HG03460 (cell line): ENCODE measurements around the gene FCAMR.

ENCODE experiments used
- ATAC-seq: cut with Tn5 transposase; IDR thresholded peaks from one replicate; pipeline ENCODE4 v1.9.1; 2021; ENCODE audit not compliant: unreplicated experiment

FCAMR gene

DNA sequence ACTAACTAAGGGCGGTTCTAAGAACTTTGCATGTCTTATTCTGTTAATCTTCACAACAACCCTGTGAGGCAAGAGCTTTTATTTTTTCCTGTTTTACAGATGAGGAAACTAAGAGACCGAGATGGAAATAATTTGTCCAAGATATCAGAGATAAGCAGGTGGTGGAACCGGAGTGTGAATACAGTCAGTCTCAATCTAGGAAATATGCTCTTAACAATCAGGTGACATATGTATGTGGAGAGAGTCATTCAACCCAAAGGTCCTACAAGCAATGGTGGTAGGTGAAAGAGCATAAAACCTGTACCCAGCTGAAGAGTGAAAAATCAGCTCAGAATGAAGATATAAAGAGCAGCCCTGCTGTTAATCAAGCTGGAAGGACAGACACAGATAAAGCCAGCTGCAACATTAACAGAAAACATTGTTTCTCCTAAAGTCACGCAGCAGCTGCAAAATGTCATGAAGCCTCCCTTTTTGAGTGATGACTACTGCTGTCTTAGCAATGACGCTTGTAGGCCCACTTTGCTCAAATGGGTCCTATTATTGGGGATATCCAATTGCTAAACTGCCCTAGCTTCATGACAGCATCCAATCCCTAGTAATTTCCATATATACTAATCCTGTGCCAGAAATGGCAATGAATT is 30.5 kb upstream of the FCAMR start:
- ATAC-seq, result no peak

DNA sequence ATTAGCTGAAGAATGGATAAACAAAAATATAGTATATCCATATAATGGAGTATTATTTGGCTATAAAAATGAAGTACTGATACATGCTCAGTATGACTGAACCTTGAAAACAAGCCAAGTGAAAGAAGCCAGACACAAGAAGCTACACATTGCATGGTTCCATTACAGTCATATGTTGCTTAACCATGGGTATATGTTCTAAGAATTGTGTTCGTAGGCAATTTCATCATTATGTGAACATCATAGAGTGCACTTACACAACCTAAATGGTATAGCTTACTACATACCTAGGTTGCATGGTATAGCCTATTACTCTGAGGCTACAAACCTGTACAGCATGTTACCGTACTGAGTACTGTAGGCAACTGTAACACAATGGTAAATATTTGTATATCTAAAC is 28.6 kb upstream of the FCAMR start:
- no peak for ATAC-seq

DNA sequence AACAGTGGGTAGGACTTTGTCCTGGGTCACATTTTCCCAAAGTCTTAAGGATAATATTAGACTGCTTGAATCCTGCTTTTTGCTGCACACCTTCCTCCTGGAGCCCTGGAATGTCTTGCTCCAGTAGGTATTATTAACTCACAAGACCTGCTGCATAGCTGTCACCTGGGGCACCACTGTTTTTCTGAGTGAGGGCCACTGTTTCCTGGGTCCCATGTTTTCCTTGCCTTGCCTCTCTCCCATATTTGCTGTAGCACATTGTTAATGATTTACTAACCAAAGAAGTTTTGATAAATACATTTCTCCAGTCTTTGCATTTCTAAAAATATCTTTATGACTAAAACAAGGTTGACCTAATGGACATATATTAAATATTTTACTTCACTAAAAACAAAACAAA is 22.5 kb upstream of the FCAMR start:
- ATAC-seq, result no peak

DNA sequence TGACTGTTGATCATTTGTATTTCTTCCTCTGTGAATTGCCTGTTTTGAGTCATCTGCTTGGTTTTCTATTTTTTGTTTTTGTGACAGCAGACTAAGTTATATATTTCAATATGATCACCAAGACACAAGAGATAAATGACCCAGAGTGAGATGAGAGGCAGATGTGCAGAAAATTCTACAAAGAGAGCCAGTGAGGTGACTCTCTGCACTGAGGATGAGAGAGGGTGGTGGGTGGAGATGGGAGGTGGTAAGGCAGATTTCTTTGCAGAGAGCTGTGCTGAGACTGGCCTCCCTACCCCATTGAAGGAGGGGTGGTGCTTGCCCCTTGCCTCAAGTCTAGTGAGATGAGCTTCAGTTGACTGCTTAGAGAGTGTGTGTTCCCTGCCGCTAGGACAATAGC is 17.6 kb upstream of the FCAMR start:
- ATAC-seq, result no peak

DNA sequence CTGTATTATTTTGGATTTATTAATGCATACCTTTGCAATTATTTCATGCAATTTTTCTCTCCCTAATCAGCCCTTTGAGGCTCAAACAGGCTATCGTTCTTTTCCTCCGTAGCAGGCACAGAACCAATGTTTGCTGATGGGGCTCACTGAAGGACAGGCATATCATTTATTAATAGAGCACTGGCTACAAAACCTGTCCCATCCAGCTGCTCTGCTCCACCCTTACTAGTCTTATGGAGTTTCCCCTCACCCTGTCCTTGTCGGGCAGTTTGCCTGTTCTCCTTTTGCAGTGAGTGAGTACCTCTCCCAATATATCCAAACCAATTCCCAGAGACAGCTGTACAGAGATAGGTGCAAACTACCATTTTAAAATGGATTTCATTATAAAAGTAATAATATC is 16.6 kb upstream of the FCAMR start:
- ATAC-seq, result no peak

DNA sequence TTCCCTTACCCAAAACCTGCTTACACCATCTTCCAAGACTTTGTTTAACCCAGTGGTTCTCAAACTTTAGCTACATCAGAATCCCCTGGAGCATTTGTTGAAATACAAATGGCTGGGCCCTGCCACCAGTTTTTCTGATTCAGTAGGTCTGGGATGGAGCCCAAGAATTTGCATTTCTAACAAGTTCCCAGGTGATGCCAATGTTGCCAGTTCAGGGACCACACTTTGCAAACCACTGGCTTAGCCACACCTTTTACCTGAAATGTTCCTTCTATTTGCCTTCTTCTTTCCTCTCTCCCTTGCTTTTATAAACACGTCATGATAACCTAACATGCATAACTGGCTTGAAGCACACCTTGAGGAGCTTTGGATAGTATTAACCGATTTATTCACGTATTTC is 16.1 kb upstream of the FCAMR start:
- no peak for ATAC-seq

DNA sequence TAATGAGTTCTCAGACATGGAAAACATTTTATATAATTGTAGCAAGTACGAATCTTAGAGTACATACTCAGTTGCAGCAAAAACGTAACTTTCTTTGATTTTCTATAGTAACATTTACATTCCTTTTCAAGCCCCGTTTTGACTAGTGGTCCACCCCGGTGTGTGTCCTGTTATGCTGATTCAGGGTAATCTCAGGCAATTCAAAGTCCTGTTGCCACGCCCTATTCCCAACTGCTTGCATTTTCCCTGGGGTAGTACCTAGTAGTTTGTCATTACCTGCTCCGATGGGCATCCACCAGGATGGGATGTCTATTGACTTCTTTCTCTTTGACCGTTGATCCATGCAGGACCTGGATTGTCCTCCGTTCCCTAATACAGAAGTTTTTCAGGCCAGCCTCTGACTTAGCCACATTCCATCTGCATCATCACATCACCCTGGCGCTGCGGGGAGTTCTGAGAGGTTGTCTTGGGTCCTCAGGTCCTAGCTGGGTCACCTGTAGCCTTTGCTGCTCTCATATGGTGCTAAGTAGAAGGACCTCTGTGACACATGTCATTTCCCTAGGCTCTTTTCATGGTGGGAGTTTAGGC is 15.0 kb upstream of the FCAMR start:
- no peak for ATAC-seq

DNA sequence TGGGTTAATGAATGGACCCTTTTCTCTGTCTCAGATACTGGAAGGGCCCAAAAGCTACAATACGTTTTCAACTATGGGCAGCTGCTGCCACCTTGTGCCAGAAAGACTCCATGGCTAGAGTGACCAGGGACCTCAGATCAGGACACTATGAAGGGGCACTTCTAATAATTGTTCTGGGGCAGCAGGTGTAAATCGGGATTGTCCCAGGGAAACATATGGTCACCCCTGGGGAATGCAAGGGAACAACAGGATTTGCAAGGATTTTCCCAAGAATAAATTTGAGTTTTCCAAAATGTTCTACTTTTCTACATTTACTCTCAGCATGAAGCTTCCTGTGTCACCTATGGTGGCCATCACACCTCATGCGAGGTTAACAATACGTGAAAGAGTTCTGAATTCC is 12.0 kb upstream of the FCAMR start:
- ATAC-seq, result peak; percentile 67

DNA sequence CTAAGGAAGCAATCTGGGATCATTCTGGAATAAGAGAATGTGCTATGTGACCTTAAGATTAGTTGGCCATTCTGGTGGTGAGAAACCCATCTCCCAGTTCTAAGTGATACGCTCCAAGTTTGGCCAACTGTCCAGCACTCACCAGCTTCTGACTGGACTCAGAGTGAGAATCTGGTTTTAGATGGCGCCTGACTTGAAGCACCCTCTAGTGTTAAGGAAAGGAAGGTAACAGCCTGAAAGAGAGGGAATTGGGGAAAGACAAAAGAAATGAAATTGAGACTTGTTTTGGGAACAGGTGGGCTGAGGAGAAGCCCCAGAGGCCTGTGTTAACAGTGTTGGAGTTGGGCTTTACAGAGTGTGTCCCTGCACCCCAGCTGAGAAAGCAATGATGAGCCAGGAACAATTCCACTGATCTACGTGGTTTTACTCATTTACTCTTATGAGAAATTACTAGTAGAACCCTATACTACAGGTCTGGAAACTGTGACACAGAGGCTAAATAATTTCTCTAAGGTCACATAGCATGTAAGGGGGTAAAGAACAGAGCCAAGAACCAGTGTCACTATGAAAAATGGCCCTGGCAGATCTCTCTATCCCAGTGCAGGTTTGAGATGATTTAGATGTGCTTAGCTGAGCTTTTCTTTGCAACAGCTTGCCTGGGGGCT is 9.3 kb upstream of the FCAMR start:
- no peak for ATAC-seq

DNA sequence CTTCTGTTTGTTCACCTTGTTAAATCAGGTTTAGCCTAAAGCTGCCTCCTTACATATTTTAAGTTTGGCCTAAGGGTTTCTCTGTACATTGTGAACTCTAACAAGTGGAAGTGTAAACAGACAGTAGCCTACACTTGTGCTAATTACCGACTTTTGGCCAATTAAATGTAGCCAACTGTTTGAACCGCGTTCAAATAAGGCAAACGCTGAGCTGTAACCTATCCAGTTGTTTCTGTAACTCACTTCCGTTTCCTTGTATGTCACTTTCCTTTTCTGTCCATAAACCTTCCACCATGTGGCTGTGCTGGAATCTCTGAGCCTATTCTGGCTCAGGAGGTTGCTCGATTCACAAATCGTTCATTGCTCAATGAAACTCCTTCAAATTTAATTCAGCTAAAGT is 8.0 kb upstream of the FCAMR start:
- ATAC-seq, result no peak

DNA sequence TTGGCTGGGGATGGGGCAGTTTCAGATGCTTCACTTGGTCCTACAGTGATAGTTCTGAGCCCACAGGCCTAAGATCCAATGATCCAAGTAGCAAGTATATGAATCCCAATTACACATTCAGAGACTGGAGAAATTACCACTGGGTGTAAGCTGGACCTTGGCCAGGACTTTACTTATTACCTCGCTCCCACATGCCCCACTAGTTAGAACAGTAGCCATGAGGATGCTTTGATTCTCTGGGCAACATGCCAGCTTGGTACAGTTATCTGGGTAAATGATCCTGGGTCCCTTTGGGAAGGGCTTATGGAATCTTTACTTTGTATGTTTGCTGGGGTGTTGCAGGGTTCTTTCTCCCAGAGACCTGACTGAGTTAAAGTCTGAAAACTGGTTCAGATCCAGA is 5.0 kb upstream of the FCAMR start:
- no peak for ATAC-seq

DNA sequence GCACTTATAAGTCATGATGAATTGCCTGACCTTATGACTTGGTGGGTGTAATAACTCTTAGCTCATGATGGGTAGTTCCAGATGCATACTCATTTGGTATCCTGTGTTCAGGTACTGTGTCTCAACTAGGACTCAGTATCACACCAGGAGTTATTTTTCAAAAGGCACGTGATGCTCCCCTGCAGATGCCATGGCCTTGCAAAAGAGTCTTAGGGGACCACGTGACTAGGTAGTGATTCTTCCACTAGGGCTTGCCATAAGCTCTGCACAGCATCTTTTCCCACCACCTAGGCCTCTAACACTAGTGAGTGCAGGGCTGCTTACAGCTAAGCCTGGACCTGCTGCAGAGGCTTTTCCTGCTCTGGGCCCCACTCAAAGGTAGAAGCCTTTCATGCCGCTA is 3.9 kb upstream of the FCAMR start:
- ATAC-seq, result no peak

DNA sequence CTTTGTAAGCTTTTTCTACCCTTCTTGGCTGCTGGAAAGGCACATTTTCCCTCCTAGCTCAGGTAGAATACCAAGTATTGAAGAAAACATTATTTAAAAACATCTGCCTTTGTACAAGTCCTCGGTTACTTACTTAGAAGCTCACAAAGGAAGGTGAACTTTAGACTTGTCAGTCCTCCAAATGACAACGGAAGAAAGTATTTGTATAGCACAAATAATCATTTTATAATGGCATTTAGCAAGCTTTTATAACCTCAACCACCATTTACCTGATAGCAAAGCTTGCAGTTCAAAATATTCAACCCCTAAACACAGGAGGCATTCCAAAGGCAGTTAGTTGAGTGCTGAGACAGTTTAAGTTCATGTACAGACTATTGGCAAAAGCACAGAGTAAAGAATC is 2.5 kb upstream of the FCAMR start:
- ATAC-seq, result no peak

DNA sequence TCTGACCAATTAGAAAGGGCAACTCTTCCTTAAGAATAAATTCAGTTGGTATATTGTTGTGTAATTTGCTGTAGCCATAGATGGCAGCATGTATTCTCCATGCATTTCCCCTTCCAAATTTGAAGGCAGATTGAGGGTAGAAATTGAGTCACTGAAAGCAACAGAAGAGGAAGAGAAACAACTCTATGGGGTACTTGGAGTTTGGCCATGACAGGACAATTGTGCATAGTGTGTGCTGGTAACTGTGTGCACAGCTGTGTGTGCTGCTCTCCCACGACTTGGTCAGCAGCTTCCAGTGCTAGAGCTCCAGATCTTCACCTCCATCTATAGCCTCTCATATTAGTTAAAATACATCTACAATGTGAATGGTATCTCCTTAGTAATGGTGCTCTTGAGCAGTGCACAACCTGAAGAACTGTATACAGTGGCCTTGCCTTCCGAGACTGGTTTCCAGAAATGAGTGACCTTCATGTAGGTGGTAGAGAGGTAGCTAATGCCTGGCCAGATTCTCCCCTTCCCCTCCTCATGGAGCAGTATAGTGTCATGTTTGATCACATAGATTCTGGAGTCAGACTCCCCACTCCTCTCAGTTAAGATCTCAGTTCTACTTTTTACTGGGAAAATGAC is 882 bp upstream of the FCAMR start:
- ATAC-seq, result peak; percentile 56

DNA sequence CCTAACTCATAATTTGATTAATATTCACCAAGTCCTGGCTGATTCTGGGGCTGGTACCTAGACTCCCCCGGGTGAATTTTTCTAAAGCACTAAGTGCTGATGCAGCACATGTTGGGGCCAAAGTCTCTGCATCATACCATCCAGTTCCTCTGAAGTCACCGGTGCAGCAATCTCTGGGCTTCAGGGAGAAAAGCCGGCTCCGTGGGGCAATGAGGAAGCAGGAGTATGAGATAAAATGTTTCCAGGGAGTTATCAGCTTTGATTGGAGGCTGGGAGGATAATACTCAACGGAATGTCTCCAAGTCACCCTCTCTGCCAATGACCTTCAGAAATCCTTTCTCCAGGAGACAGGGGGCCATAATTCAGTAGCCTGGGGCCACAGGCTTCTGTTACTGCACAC is 1.2 kb downstream of the FCAMR start:
- ATAC-seq, result no peak

DNA sequence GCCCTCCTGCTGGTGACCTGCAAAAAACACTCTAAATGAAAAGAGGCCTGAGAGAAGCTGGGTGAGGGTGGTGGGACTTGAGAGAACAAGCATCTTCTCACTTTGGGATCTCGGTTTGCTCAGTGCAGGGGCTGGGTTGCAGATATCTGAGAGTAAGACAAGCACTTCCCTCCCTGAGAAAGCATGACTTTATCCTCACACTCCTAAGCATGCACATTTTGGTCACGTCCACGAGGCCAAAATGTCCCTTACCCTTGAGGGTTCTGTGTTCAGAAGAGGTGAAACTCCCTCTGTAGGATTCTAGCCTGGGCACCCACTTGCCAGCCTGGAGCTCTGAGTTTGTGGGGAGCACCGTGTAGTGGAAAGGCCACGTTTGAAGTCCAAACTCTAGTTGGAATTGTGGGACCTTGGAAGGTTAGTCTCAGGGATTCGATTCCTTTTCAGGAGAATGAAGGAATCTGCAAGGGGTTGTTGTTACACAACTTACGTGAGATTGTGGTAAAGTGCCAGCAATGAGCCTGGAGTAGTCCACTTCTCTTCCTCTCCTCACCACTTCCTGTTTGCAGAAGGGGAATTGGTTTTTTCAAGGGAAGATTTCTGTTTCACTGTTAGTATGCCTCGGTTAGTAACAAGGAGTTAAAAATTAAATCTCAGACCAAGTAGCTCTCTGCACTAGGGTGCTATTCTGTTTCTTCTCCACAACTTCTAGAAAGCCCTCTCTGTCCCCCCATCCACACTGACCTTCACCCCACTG is 3.0 kb downstream of the FCAMR start:
- ATAC-seq, result peak; percentile 61

DNA sequence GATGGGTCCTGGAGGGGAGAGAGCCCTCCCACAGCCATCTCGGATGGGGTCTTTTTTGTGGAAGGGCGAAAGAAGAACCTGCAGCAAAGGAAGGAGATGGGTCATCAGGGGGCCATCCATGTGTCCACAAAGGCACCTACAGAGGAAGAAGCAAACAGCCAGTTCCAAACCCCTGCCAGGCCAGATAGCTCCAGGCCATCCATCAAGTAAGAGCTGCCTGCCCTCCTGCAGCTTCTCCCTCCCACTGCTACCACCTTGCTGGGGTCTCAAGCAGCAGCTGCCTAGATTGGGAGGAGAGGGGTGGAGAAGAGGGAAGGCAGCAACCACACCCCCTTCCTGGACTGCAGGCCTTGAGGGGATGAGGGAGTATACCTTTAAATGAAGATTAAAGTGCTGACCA is 4.5 kb downstream of the FCAMR start:
- no peak for ATAC-seq

DNA sequence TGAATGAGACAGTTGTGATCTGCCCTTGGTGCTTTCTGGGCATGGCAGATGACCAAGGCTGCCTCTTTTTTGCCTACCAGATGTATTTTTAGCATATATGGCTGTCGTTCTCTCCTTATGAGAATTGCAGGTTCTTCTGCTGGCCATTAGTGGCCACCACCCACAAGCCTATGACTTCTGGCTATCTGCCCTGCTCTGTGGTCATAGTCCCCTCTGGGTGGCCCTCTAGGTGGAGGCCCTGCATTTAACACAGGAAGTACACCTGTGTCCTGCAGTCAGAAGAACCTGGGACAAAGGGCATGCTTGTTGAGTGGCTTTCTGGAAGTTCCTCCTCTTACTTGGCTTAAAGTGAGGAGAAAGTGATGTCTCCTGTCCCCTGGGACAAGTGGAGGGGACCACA is 6.5 kb downstream of the FCAMR start:
- no peak for ATAC-seq

DNA sequence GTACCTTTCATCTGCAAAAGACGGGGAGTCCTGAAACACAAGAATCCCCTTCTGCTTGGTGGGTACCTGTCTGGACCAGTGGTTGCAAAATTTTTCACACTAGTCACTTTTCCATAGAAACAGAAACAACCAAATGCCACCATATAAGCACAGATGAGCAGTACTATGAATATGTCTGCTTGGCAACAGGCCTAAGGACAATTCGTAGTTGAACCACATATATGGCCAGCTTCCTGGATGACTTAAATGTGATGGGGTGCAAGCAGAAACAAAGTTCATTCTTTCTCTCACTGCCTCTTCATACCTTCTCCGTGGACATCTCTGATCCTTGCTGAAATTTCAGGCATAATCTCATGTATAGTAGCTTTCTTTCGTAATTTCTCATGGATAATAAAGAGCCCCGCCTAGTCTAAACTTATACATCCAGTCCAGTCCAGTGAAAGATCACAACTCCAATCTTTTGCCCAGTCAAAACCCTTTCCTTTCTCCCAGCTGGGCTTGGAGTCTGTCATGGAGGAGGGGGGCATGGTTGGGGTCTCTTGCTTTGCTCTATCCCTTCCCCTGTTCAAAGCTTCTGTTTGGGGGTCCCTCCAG is 7.0 kb downstream of the FCAMR start:
- no peak for ATAC-seq

DNA sequence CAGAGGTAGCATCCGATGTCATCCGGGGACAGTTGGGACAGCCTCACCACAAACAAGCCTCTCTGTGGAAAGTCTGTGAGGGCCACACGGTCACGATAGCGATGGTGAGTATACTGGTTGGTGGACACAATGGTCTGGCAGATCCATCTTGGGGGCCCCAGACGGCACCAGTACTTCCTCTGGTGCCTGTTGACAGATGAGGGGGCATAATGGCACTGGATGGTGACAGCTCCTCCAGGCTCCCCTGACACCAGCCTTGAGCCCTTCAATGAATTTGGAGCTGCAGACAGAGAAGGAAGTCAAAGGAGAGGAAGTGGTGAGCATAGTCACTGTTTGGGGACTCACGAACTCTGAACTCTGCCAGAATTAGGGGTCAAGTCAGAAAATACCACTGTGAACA is 8.0 kb downstream of the FCAMR start:
- ATAC-seq, result no peak

DNA sequence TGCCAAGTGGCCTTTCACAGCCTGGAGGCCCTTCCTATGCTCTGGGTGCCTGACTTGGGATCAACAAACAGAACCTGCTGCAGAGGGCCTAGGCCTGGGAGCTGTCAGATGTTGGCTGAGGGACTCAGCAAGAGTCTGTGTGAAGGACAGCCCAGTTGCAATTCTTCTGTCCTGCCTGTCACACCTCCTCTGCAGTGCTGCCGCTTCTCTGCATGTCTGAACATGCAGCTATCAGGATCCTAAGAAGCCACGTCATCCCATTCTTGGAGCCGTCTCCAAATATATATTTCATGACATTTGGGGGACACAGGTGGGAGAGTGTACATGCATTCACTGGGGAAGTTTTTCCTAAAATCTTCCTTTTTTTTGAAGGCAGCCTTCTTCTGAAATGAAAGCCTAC is 8.6 kb downstream of the FCAMR start:
- ATAC-seq, result no peak
